Measurements from ENCODE around the gene SPATS2. TPM values are rescaled to one million over a fixed set of nuclear protein-coding genes. Genes with fewer than 3 reads are reported as not detected.

The SPATS2 gene
- total RNA-seq, 1 donor from 2014 or later = 20.0 TPM

DNA sequence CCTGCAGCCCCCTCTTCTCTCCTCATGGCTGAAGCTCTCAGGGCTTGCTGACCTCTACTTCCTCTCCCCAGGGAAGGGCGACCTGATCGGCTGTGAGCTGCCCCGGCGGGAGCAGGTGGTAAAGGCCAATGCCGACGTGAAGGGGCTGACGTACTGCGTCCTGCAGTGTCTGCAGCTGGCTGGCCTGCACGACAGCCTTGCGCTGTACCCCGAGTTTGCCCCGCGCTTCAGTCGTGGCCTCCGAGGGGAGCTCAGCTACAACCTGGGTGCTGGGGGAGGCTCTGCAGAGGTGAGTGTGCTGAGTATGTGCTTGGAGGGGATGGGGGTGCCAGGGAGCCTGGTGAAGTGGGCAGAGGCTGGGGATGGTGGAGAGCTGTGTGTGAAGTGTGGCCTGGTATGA, 187.0 kb downstream of the SPATS2 start:
- no peak for DNase-seq (ENCODE audit: low spot score)

DNA sequence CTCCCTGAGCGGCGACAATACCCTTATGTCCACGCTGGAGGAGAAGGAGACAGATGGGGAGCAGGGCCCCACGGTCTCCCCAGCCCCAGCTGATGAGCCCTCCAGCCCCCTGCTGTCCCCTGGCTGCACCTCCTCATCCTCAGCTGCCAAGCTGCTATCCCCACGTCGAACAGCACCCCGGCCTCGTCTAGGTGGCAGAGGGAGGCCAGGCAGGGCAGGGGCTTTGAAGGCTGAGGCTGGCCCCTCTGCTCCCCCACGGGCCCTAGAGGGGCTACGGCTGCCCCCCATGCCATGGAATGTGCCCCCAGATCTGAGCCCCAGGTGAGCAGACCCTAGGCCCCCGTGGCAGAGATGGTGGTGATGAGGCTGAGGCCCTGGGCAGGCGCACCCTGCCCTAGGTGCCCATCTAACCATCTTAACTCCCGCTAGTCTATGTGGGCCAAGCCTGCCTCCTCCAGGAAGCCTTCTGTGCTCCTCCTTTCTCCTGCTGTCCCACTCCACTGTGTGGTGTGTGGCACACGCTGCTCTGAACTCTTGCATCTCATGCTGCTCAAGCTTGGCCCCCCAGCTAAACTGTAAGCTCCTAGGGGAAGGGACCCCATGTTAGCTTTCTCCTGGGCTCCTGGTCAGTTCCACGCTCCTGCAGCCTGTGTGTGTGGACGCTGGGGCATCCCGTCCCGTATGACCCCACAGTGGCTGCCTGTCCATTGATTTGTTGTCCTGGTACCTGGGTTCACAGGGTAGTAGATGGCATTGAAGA, 188.5 kb downstream of the SPATS2 start:
- DNase-seq (ENCODE audit: low spot score) = no peak

DNA sequence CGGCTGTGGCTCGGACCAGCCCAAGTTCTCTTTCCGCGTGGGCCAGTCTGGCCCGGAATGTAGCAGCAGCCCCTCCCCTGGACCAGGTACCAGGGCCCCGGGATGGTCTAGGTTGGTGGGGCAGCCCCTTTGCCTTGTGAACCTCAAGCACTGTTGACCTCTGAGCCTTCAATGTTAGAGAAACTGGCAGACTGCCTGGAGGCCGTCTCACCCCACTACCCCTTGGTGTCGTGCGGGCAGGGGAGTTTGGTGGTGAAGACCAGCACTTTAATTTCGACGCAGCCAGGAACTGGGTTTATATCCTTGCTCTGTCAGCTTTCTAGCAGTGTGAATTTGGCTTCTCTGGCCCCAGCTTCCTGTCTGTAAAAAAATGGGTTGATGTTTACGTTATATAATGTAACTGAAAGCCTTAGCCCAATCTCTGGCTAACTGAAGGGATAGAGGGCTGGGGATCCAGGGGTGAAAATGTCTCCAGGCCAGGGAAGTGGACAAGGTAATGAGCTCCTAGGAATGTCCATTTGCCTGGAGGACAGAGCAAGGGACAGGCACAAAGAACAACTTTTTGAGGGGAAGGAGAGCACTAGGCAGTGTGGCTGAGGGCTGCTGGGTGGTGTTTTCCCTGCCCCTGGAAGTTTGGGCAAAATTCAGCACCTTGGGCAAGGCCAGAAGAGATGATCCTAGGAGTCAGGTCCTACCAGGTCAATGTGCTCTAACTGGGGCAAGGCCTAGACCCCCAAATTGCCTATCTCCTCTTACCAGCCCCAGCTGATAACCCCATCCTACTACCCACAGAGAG, 189.3 kb downstream of the SPATS2 start:
- no peak for DNase-seq (ENCODE audit: low spot score)

DNA sequence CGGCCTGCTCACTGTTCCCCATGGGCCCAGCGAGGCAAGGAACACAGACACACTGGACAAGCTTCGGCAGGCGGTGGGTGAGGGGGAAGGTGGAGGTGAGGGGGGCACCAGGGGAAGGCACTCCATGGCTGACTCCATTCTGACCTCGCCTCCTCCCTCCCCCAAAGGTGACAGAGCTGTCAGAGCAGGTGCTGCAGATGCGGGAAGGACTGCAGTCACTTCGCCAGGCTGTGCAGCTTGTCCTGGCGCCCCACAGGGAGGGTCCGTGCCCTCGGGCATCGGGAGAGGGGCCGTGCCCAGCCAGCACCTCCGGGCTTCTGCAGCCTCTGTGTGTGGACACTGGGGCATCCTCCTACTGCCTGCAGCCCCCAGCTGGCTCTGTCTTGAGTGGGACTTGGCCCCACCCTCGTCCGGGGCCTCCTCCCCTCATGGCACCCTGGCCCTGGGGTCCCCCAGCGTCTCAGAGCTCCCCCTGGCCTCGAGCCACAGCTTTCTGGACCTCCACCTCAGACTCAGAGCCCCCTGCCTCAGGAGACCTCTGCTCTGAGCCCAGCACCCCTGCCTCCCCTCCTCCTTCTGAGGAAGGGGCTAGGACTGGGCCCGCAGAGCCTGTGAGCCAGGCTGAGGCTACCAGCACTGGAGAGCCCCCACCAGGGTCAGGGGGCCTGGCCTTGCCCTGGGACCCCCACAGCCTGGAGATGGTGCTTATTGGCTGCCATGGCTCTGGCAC, 190.1 kb downstream of the SPATS2 start:
- DNase-seq (ENCODE audit: low spot score) = no peak

DNA sequence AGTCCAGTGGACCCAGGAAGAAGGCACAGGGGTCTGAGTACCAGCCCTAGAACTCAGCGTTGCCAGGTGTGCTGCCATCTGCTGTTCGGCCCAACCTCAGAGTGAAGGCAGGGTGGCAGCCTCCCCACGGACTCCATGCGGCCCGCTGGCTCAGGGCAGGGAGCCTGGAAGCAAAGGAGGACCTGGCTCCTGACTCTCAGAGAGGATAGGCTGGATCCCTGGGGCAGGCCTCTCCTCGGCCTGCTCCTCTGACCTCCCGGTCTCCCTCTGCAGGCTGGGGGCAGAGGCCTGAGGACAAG, 190.6 kb downstream of the SPATS2 start:
- no peak for DNase-seq (ENCODE audit: low spot score)

DNA sequence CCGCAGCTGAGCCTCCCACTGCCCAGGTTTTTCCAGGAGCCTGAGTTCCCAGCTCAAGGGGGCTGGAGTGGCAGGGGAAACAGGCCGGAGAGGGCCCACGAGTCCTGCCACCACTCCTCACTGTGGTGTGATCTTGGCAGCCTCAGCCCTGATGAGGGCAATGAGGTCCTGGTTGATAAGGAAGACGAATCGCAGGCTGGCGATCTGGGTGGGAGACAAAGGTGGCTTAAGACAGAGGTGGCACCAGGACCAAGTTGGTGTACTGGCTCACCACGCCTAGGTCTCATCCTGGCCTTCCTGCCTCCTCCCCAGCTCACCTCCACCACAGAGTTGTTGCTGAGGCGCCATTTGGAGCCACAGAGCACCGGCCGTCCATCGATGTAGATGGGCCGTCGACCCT, 191.3 kb downstream of the SPATS2 start:
- DNase-seq (ENCODE audit: low spot score) = no peak

DNA sequence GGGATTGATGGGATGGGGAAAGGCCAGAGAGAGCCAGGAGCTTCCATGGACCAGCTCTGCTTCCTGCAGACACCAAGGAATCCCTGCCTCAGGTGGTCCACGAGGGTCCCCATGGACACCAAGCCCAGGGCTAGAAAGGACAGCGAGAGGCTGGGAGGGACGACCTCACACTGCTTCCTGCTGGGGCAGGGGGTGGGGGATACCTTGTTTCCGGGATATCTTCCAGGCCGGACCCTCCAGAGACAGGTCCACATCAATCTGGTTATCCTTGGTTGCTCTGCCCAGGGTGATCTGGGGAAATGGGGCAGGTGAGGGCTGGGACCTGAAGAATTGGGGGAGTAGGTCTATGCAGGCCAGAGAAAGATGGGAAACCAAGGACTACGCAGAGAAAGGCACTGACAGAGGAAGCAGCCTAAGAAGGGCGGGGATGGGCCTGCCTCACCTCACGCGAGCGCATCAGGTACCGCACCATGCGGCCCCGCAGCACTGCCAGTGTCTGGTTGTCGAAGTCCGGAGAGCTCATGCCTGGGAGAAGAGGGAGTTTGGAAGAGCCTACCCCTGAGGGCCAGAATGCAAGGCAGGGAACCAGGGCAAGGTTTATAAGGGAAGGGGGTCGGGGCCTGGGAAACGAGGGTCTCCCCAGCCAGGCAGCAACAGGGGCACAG, 191.9 kb downstream of the SPATS2 start:
- no peak for DNase-seq (ENCODE audit: low spot score)

DNA sequence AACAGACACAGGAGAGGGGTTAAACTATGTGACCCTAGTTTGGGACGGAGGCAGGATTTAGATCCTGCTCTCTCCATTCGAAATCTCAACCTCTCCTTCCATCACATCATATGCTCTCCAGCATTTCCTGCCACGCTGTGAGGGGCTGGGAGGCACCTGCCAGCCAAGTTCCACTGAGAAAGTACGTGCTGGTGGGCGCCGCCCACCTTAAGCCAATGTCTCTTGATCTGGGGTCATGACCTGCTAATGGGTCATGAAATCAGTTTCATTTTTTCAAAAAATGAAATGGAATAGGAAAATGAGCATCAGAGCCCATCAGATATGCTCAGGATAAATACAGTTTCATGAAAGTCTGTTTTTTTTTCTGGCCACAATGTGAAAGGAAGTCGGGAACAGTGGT, 193.4 kb downstream of the SPATS2 start:
- DNase-seq (ENCODE audit: low spot score) = no peak

DNA sequence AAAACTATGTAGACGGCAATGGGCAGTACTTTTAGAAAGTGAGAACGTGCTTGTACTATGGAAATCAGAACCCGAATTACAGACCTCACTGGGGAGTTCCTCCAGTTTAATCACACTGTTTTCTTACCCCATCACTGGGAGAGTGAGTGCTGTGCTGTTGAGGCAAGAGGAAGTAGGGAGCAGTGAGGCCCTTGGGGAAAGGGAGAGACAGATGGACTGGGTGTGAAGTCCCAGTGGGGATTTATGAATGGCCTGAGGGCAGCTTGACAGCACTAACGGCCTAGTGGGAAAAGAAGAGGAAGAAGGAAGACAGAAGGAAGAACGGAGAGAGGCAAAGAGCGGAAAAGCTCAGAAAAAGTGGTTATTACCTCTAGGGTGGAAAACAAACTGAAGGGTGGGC, 195.0 kb downstream of the SPATS2 start:
- DNase-seq (ENCODE audit: low spot score) = no peak

DNA sequence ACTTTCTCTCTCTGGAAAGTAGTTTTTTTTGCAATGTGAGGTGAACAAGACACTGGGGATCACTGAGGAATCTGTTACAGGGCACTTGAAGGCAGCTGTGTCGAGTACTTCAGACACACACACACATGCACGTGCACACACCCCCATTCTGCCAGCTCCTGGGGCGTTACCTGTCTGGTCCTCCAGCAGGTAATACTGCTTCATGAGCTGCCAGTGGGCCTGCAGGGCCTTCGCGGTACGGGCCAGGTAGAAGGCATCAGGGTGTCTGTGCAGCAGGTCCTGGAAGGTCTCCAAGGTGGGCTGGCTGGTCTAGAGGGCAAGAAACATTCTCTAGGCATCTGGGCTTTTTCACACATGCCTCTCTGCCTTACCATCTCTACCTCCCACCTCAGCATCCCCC, 195.6 kb downstream of the SPATS2 start:
- DNase-seq (ENCODE audit: low spot score) = no peak

DNA sequence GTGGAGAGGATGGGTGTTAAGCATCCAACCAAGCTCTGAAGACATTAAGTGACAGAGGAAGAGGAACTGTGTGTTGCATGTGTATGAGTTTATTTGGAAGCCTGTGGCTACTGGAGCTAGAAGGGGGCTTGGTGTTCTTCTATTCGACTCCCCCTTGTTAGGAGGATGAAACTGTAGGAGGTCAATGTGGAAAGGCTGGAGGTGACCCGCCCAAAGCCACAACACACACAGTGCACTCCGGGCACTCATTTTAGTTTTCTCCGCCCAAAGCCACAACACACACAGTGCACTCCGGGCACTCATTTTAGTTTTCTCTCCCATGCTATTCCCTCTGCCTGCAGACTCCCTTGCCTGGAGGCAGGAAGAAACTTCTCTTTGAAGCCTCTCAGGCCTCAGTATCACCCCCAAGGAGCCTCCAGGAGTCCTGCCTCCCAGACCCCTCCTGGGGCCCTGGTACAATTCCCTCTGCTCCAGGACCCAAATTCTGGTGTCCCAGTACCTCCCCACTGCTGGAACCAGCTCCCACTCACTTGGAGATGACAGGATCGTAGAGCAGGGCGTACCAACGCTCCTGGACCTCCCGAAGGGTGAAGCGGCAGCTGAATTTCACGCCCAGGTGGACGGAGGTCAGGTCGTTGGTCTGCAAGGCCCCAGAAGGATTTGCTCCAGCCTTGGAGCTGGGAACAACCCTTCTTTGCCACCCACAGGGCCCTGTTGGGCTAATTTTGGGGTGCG, 196.9 kb downstream of the SPATS2 start:
- DNase-seq (ENCODE audit: low spot score) = no peak

DNA sequence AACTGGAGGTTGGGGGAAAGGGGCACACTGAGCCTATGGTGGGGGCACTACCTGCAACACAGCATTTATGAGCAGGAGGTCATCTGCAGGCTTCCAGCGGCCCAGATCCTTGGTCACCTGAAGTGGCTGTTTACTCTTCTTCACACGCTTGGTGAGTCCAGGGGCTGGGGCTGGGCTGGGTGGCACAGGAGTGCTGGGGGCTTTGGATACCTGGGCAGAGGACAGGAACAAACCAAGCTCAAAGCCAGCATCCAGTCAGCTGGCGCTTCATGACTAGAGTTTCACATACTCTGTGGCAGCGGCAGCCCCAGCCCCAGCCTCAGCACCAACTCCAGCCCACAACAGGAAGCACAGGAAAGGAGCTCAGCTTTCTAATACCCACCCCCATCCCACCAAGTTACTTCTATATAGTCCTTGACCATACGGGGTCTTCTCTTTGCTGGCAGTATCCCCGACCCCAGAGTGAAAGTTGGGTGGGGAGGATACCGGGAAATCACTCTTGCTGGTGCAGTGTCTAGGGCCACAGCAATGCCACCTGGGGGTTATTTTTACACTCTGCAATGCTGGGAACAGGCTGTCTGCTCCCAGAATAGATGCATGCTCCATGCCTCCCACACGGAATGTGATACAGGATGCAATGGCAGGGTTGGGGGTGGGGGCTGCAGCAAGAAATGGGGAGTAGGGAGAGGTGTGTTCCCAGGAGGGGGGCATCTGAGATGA, 197.6 kb downstream of the SPATS2 start:
- DNase-seq (ENCODE audit: low spot score) = no peak

DNA sequence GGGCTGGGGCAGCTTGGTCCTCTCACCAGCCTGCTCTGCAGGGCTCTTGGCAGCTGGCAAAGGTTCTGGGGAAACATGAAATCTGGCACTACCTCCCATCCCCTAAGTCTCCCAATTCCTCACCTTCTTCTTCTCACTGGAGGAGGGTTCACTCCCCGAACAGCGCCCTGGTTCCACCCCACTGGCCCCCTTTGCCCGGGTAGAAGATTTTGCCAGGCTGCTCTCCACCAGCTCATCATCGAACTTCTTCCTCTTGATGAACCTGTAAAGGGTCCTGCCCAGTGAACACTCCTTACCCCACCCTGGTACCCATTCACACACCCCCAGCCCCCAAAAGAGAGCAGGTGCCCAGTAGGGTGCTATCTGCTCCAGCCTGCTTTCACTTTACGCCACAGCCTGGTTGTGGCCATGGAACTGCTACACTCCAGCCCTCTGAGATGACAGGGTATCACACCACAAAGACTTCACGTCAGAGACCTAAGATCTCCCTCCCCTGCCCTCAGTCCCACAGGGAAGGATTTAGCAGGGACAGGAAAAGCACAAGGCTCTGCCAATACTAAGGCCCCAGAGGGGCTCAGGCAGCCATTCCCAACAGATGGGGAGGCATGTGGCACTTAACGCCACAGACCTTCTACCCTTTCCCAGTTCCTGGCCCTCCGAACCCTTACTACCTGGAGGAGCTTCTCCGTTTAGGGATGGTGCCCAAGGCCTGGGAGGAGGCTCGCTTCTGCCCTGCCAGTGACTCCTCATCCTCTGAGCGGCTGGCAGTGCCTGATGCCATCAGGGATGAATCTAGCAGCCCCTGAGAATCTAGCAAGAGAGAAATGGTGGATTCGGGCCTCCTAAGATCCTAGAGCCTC, 198.4 kb downstream of the SPATS2 start:
- DNase-seq (ENCODE audit: low spot score) = no peak

DNA sequence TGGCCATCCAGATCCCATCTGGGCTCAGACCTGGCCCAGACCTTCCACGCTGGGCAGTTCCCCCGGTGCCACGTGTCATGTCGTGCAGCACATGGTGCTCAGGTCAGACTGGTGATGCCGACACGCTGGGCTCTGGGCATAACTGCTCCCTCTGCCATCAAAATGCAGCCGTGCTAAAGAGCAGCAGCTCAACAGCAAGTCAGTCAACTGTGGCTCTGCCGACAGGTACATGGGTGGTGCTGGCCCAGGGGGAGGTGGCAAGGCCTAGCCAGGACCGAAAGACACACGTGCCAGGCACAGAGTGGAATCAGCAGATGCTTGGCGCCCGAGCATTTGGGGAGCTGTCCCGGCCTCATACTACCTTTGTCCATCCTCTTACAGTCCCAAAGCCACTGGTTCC, 199.1 kb downstream of the SPATS2 start:
- DNase-seq (ENCODE audit: low spot score) = no peak

DNA sequence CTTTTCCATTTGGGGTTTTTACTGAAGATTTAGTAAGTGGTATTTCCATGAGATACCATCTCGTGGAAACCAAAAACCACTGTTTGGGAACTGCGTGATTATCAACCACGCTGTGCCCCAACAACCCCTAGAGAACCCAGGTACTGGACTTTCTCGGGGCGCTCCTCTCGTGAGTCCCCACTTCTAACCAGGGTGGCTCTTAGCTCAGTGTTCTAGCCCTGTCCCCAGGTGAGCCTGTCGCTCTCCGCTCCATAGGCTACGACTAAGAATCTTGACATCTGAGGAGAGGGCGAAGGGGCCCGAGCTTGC, 200.0 kb downstream of the SPATS2 start:
- DNase-seq (ENCODE audit: low spot score) = no peak

DNA sequence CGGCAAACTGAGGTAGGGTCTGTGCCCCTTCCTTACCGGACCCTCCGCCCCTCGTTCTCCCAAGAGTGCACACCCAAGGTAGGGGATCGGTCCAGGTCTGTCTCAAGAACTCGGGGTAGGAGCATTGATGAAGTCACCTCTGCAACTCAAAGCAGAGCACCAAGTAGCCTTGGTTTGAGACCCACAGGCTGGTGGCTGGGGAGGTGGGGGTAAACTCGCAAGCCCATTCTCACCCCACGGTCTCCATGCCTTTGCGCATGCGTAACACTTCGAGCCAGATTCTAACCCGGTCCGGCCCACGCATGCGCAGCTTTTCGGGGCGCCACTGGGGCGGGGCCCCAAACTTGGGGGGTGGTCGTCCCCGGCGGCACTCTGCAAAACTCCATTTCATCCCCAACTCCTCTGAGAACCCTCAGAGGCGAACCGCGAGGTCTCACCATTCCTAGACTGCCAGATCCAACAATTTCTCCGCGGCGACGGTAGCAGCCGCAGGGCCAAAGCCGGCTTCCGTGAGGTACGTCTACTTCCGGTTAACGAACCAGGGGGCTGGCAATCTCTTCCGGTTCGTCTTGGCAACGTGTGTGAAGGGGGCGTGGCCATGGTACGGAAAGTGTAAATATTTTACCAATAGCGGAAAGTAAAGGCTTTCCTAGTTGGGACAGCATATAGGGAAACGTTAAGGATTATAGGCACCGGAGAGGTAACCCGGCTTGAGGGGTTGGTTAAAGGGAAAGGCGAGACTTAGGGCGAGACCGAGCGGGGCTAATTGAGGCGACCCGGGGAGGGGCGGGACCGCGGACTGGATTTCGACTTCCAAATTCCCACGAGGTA, 200.6 kb downstream of the SPATS2 start, which contains the start of gene MCRS1:
Gene MCRS1, minus strand, starts transcription at position 532 of the 831 bp plus-strand sequence. CDS start 1,411 bp downstream, outside the sequence.
- DNase-seq (ENCODE audit: low spot score) = peak; percentile 92

DNA sequence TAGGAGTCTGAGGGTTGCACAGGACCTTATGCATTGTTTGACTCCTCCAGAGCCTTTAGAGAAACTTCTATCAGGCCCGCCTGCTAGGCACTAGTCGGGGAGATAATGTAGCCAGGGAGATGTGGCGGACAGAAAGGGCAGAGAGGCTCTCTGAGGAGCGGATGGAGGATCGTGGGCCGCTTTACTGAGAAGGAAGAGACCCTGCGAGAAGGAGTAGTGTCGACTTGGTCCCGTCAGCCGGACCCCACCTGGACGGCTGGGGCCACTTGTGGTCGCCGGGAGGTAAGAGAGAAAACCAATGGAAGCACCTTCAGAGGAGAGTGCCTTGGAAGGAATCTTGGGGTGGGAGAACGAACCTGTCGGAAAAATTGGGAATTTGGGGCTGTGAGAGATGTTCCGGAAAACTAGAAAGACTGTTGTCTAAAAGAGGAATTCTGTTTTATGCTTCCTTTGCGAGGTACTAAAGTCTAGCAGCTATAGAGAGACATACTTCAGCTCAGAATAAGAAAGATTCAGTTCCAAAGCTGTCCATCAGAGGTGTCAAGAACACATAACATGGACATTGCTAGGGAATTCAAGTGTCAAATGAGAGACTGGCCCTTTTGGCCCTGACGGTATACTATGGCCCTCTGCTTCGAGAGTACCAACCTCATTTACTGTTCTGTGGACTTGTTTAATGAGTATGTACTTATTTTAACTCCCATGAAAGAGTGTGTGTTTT, 201.3 kb downstream of the SPATS2 start:
- no peak for DNase-seq (ENCODE audit: low spot score)
